Upper lobe of left lung (tissue), 6 donors: ENCODE measurements around the gene MAML2. TPM values are rescaled to one million over a fixed set of nuclear protein-coding genes. Genes with fewer than 3 reads are reported as not detected.

ENCODE experiments used
- ATAC-seq, 2 donors: fragments of 200-7000 bp; cut with Tn5 transposase; one replicate each; pipeline ENCODE4 v1.9.1; 2022; ENCODE audit warnings: mild to moderate bottlenecking in 2 of 2, moderate library complexity in 2 of 2; ENCODE audit not compliant: low FRiP score in 2 of 2
- DNase-seq, 2 donors: peaks; one replicate each; pipeline ENCODE4 v3.0.0-alpha.2; 2019 to 2020
- H3K27ac ChIP-seq, 4 donors: fragments of 200-600 bp; sonication (generic); one replicate each; pipeline ENCODE4 v1.5.1; 2016 to 2019
- H3K27me3 ChIP-seq, 4 donors: fragments of 200-600 bp; sonication (generic); one replicate each; pipeline ENCODE4 v1.5.1; 2017 to 2019
- H3K36me3 ChIP-seq, 4 donors: fragments of 200-600 bp; sonication (generic); one replicate each; pipeline ENCODE4 v1.5.1; 2016 to 2019
- H3K4me1 ChIP-seq, 4 donors: fragments of 200-600 bp; sonication (generic); one replicate each; pipeline ENCODE4 v1.5.1; 2018 to 2019
- H3K4me3 ChIP-seq, 4 donors: fragments of 200-600 bp; sonication (generic); one replicate each; pipeline ENCODE4 v1.5.1; 2017 to 2019; ENCODE audit warnings: mild to moderate bottlenecking in 2 of 4, moderate library complexity in 1 of 4
- H3K9me3 ChIP-seq, 4 donors: fragments of 200-600 bp; sonication (generic); one replicate each; pipeline ENCODE4 v1.5.1; 2018 to 2019
- CTCF ChIP-seq, 6 experiments: fragments of 450-650 bp in 4 of 6; fragments of 200-600 bp in 2 of 6; sonication (generic) in 2 of 6; IDR thresholded peaks; one replicate each; pipeline ENCODE4 v1.5.1; 2016 to 2019; ENCODE audit warnings: antibody characterized with exemption in 6 of 6
- EP300 ChIP-seq, 4 donors: sonication (generic); formaldehyde crosslinking; IDR thresholded peaks; one replicate each; pipeline ENCODE4 v1.5.1; 2017; ENCODE audit warnings: antibody characterized with exemption in 4 of 4, control low read depth in 2 of 4
- POLR2A ChIP-seq, 4 donors: fragments of 450-650 bp; IDR thresholded peaks; one replicate each; pipeline ENCODE4 v1.5.1; 2016 to 2017; ENCODE audit warnings: antibody characterized with exemption in 4 of 4, mild to moderate bottlenecking in 2 of 4
- POLR2AphosphoS5 ChIP-seq, 2 donors: sonication (generic); formaldehyde crosslinking; IDR thresholded peaks; one replicate each; pipeline ENCODE4 v1.5.1; 2017; ENCODE audit warnings: antibody characterized with exemption in 2 of 2
- WGBS, 2 donors: methylation state at CpG; one replicate each; pipeline ENCODE4 v1.1.5; 2017 to 2018; 5-methylcytosine and 5-hydroxymethylcytosine counted together
- total RNA-seq, 6 donors: library from RNA; depleted of rRNA in 4 of 6; stranded (reverse); fragments of >200 nt in 4 of 6; gene quantifications; one replicate each; pipeline versions ENCODE4 v1.1.0 to v1.2.1, GENCODE V29; 2016 to 2021
- donor health status: DM: no; HTN: no; CAD: no; lungs with moderate emphysema.
- donor health status: DM: no; HTN: yes; CAD: no; lungs with severe emphysema.

The MAML2 gene
- total RNA-seq, 6 donors from 2014 or later, result 19.5 to 36.6 (median 26.3) TPM

GRCh38 chr11:96044747-96045146, 298.2 kb downstream of the MAML2 start:
- Histone ChIP-seq H3K4me3 (no peak overlapping the region), H3K27ac (no peak overlapping the region), H3K4me1 (peaks cover 0 to 16% (median 12%) of the 10 kb centered on the region in 4 donors), H3K9me3 (no peaks in the 10 kb centered on the region), H3K27me3 (no peaks in the 10 kb centered on the region), H3K36me3 (no peaks in the 10 kb centered on the region)
- TF ChIP-seq EP300 (IDR thresholded peaks at IDR 0.05), result no peak
- TF ChIP-seq POLR2A (IDR thresholded peaks at IDR 0.05), result no peak
- TF ChIP-seq CTCF (IDR thresholded peaks at IDR 0.05), result no peak
- no peak for TF ChIP-seq POLR2AphosphoS5 (IDR thresholded peaks at IDR 0.05)
- ATAC-seq, result no peak
- no peak for DNase-seq
- 88 to 93% methylated on average over 2 of the region's 2 CpGs for WGBS, 2 donors

- Histone ChIP-seq H3K27me3 (no peaks in the 10 kb centered on the region), H3K4me3 (no peak overlapping the region), H3K27ac (no peak overlapping the region), H3K9me3 (no peaks in the 10 kb centered on the region), H3K36me3 (no peaks in the 10 kb centered on the region), H3K4me1 (peaks cover 0 to 16% (median 12%) of the 10 kb centered on the region in 4 donors)
- DNase-seq (no peak), ATAC-seq (no peak)
- TF ChIP-seq CTCF (IDR thresholded peaks at IDR 0.05), result no peak
- TF ChIP-seq POLR2AphosphoS5 (IDR thresholded peaks at IDR 0.05), result no peak
- no peak for TF ChIP-seq POLR2A (IDR thresholded peaks at IDR 0.05)
- no peak for TF ChIP-seq EP300 (IDR thresholded peaks at IDR 0.05)
These were observed 298.7 kb downstream of the MAML2 start for GRCh38 chr11:96044311-96044710.

GRCh38 chr11:96043291-96043690, 299.7 kb downstream of the MAML2 start:
- ATAC-seq, result no peak
- 62 to 69% methylated on average over 1 of the region's 1 CpG for WGBS, 2 donors
- no peak overlapping the region for H3K27ac ChIP-seq

GRCh38 chr11:96038046-96038445, 304.9 kb downstream of the MAML2 start:
- Histone ChIP-seq H3K4me3 (no peak overlapping the region), H3K27me3 (no peaks in the 10 kb centered on the region), H3K36me3 (no peaks in the 10 kb centered on the region), H3K9me3 (no peaks in the 10 kb centered on the region), H3K4me1 (peaks cover 5 to 15% (median 8%) of the 10 kb centered on the region in 4 donors), H3K27ac (no peak overlapping the region)
- ATAC-seq (no peak), DNase-seq (no peak)
- TF ChIP-seq POLR2A (IDR thresholded peaks at IDR 0.05) (no peak), POLR2AphosphoS5 (IDR thresholded peaks at IDR 0.05) (no peak), EP300 (IDR thresholded peaks at IDR 0.05) (no peak), CTCF (IDR thresholded peaks at IDR 0.05) (no peak)
- 69 to 77% methylated on average over 5 of the region's 5 CpGs for WGBS, 2 donors

More at GRCh38 chr11:96043291-96043690, 299.7 kb downstream of the MAML2 start:
- peaks cover 0 to 16% (median 12%) of the 10 kb centered on the region in 4 donors for H3K4me1 ChIP-seq
- TF ChIP-seq EP300 (IDR thresholded peaks at IDR 0.05), result no peak
- TF ChIP-seq POLR2AphosphoS5 (IDR thresholded peaks at IDR 0.05), result no peak
- no peak for TF ChIP-seq CTCF (IDR thresholded peaks at IDR 0.05)
- TF ChIP-seq POLR2A (IDR thresholded peaks at IDR 0.05), result no peak
- H3K27me3 ChIP-seq, result no peaks in the 10 kb centered on the region
- H3K9me3 ChIP-seq, result no peaks in the 10 kb centered on the region
- no peaks in the 10 kb centered on the region for H3K36me3 ChIP-seq
- DNase-seq, result no peak
- no peak overlapping the region for H3K4me3 ChIP-seq

GRCh38 chr11:96037405-96037949, 305.5 kb downstream of the MAML2 start:
- no peak for ATAC-seq
- Histone ChIP-seq H3K27ac (no peak overlapping the region), H3K36me3 (no peaks in the 10 kb centered on the region), H3K9me3 (no peaks in the 10 kb centered on the region), H3K4me1 (peaks cover 5 to 17% (median 8%) of the 10 kb centered on the region in 4 donors), H3K4me3 (no peak overlapping the region), H3K27me3 (no peaks in the 10 kb centered on the region)
- no peak for DNase-seq
- TF ChIP-seq EP300 (IDR thresholded peaks at IDR 0.05), result no peak
- TF ChIP-seq POLR2A (IDR thresholded peaks at IDR 0.05), result no peak
- TF ChIP-seq POLR2AphosphoS5 (IDR thresholded peaks at IDR 0.05), result no peak
- no peak for TF ChIP-seq CTCF (IDR thresholded peaks at IDR 0.05)
- WGBS, 2 donors, result 49 to 52% methylated on average over 4 of the region's 4 CpGs
